DOHH2 (cell line): ENCODE data around the gene CLCNKA.

Experiments used
- CTCF ChIP-seq: fragments of 200-600 bp; sonication (generic); IDR thresholded peaks from one replicate; pipeline ENCODE4 v1.5.1; 2014; ENCODE audit warnings: antibody characterized with exemption, mild to moderate bottlenecking, low read depth, low read length; ENCODE audit not compliant: poor library complexity, severe bottlenecking
- EZH2phosphoT487 ChIP-seq: fragments of 200-600 bp; sonication (generic); IDR thresholded peaks from 2 replicates; pipeline ENCODE4 v1.6.1; 2017; ENCODE audit warnings: borderline replicate concordance, mild to moderate bottlenecking, antibody characterized with exemption, low read length, moderate library complexity, mixed read lengths

- no peak for TF ChIP-seq CTCF
- no peak for TF ChIP-seq EZH2phosphoT487
Measured at GRCh38 chr1:16063921-16064320, 42.1 kb downstream of the CLCNKA start.
